AG10803 (cell line): ENCODE measurements around the gene SSRP1.

Experiments
- DNase-seq: peaks from one replicate; pipeline ENCODE4 v3.0.0; 2010; ENCODE audit warnings: low read depth
- H3K4me3 ChIP-seq: 2 replicates; pipeline ENCODE4 v1.5.1; 2011; ENCODE audit warnings: mild to moderate bottlenecking, low read length, control low read depth
- TF ChIP-seq, protein P1 (sequence below): conservative IDR thresholded peaks from 2 replicates; pipeline ENCODE4 v1.5.1; 2011; ENCODE audit warnings: mild to moderate bottlenecking, low read length, control low read depth, inconsistent platforms

The SSRP1 gene

DNA sequence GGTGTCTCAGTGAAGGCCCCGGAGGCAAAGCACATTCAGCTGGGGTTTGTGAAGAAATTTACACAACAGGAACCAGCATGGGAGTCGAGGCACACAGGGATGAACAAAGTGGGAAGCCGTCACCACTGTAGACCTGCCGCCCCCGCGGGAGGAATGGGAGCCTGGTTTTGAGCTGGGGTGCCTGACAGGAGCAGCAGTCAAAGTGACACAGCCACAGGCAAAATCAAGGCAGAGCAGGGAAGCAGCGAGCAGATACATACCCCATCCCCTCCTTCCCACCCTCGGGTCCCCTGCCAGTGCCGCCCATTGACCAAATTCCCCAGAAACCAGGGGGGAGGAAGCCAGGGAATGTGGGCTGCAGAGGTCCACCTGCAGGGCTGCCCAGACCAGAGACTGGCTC lies 23.3 kb upstream of the SSRP1 start:
- TF ChIP-seq, protein P1, sequence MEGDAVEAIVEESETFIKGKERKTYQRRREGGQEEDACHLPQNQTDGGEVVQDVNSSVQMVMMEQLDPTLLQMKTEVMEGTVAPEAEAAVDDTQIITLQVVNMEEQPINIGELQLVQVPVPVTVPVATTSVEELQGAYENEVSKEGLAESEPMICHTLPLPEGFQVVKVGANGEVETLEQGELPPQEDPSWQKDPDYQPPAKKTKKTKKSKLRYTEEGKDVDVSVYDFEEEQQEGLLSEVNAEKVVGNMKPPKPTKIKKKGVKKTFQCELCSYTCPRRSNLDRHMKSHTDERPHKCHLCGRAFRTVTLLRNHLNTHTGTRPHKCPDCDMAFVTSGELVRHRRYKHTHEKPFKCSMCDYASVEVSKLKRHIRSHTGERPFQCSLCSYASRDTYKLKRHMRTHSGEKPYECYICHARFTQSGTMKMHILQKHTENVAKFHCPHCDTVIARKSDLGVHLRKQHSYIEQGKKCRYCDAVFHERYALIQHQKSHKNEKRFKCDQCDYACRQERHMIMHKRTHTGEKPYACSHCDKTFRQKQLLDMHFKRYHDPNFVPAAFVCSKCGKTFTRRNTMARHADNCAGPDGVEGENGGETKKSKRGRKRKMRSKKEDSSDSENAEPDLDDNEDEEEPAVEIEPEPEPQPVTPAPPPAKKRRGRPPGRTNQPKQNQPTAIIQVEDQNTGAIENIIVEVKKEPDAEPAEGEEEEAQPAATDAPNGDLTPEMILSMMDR = no peak
- no peak overlapping the region for H3K4me3 ChIP-seq
- DNase-seq = no peak

DNA sequence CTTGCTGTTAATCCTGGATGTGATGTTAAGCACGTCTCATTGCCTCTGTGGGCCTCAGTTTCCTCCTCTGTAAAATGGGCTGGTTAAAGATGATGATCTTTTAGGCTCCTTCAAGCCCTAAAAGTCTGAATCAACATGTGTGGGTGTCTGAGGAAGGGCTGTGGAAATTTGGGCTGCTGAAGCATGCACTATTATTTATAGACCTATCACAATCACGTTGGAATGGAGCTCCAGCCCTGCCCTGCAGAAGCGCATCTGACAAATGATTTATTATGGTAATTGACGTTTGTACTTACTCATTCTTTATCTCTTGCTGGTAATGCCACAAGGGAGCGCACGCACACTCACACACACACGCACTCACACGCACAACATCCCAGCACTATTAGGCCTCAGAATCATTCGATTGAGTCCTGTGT lies 22.9 kb upstream of the SSRP1 start:
- no peak overlapping the region for H3K4me3 ChIP-seq
- TF ChIP-seq, protein P1 = no peak
- no peak for DNase-seq

DNA sequence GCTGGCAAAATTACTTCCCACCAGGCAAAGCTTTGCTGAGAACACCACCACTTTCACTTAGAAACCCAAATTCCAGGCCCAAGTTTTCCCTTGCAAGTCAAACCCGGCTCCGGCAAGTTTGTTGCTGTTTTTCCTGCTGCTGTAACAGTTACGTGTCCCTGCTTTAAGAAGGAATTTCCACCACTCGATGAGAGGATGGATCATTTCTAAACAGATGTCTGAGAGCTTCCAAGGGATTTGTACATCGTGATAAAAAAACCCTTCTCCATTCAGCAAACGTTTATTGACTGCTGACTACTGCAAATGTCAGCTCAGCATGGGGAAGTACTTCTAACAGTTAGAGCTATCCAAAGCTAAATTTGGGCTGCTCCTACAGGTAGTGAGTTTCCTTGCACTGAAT lies 22.2 kb upstream of the SSRP1 start:
- TF ChIP-seq, protein P1 = no peak
- DNase-seq = peak; percentile 61
- no peak overlapping the region for H3K4me3 ChIP-seq

DNA sequence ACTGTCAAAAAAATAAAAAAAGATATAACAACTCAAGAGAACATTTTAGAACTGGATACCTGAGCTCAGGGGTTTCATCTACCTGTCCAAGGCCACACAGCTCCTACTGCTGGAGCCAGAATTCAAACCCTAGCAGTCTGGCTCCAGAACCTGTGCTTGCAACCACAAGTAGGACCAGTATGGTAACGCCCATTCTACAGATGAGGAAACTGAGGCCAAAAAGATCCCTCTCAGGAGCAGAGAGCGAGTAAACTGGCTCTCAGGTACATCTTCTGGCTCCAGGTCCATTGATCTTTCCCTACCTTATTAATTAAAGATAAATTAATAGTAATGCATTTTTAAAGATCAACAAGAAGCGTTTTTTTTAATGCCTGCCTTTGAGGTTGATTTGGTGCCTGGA lies 21.6 kb upstream of the SSRP1 start:
- TF ChIP-seq, protein P1 = no peak
- no peak overlapping the region for H3K4me3 ChIP-seq
- no peak for DNase-seq

DNA sequence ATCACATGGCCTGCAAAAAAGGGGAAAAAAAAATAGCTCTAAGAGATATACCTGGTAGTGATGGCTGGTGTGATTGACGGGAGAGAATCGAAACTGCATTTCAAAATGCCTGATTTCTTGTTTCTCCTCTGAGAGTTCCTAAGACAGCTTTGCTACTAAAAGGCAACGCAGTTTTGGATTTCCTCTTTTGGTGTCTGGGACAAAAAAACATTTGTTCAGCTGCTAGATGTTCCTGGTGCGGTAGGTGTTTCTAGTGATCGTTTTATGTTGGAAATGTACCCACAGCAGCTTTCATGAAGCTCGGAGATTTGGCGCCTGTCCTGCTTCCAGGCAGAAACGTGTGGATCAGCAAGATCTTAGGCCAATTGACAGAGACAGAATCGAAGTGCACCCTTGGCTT lies 20.6 kb upstream of the SSRP1 start:
- no peak overlapping the region for H3K4me3 ChIP-seq
- no peak for DNase-seq
- TF ChIP-seq, protein P1 = no peak

DNA sequence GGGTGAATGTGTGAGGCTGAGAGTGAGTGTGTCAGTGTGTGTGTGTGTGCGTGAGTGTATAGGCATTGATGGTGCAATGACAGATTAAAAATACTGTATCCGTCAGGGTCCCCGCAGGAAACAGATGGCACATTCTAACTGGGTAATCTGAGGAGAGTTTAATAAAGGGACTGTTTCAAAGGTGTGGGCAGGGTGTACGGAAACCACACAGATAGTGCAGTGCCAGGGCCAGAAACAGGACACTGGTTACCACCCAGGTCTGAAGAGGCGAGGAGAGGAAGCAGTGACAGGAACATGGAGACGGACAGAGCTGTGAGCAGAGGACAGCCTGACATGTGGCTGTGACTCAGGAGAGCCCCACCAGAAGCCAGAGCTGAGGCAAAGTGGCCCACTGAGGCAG lies 19.0 kb upstream of the SSRP1 start:
- no peak for DNase-seq
- TF ChIP-seq, protein P1 = no peak
- H3K4me3 ChIP-seq = no peak overlapping the region

DNA sequence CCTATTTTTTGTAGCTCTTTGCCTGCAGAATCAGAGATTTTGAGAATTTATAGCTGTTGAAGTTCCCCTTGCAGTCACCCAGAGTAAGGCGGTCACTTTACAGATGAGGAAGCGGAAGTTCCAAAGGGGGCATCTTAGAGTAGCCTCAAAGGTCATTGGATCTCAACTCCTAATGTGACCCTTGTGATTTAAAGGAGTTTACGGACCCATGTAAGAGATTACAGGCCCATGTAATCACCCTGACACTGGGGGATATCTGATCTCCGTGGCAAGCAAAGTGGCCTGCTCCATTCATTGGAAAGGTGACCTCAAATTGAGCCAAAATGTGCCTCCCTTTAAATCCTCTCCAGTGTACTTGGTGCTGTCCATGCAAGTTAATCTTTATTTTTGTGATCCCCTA lies 18.2 kb upstream of the SSRP1 start:
- TF ChIP-seq, protein P1 = no peak
- no peak overlapping the region for H3K4me3 ChIP-seq
- DNase-seq = no peak
